Stimulated activated CD8-positive, alpha-beta memory T cell treated with anti-CD3 and anti-CD28 coated beads, Interleukin-4, amount 100 ng/mL, for 1 hour (primary cell): ENCODE measurements around the gene RD3L.

Experiments
- DNase-seq, 2 donors: peaks; one replicate each; pipeline ENCODE4 v3.0.0-alpha.2; 2020; ENCODE audit warnings: low read depth in 2 of 2, low spot score in 1 of 2

RD3L gene

GRCh38 chr14:103897075-103897947, 45.0 kb downstream of the RD3L start:
- no peak for DNase-seq

- no peak for DNase-seq
Measured at GRCh38 chr14:103896578-103896977, 45.8 kb downstream of the RD3L start.

GRCh38 chr14:103894723-103895059, 47.6 kb downstream of the RD3L start:
- DNase-seq, result no peak

- DNase-seq, result no peak
Measured at GRCh38 chr14:103894034-103894722, 48.2 kb downstream of the RD3L start.

GRCh38 chr14:103892247-103892646, 50.1 kb downstream of the RD3L start:
- DNase-seq, result no peak

- no peak for DNase-seq
Measured at GRCh38 chr14:103891667-103892215, 50.6 kb downstream of the RD3L start.

GRCh38 chr14:103890821-103891666, 51.3 kb downstream of the RD3L start:
- no peak for DNase-seq
